Skin of body (tissue), 2 donors: ENCODE data around the gene PGBD2. TPM values are rescaled to one million over a fixed set of nuclear protein-coding genes. Genes with fewer than 3 reads are reported as not detected.
"Not testable (repeated sequence)": the region's sequence is repeated elsewhere in the genome, so short reads cannot be mapped to it uniquely, and the experiment has no call there.

ENCODE experiments used
- DNase-seq: peaks from one replicate; lab custom pipeline; 2025; lab: John Stamatoyannopoulos, UW
- total RNA-seq: library from RNA; depleted of rRNA; stranded (reverse); fragments of >200 nt; gene quantifications from one replicate; pipeline ENCODE4 v1.2.3, GENCODE V29; 2014

The PGBD2 gene
- total RNA-seq, 1 donor from 2014 or later = 5.3 TPM

DNA sequence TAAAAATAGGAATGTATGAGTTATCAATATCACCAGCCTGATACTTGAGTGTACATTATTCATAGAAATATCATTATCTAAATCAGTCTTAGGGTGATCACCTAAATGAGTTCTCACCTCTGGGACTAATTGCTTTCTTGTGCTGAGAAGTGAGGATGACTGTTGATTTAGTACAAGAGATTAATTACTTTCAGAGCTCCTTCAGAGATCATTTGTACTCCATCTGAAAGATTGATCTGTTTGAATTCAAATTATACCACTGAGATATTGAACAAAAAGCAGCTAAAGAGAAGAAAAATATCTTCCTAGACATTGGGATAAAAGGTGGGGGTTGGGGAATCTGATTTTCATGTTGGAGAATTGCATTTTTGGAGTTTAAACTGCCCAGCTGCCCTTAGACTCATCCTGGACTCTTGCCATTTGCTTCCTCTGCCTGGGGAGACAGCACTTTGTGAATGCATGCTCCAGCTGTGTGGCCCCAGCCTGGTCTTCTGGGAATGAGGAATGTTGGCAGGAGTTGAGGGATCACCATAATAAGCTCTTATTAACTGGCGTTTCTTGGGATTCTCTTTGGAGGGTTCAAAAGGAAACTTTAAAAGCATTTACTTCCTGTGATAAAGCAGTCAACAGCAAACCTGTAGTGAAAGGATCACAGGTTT is 19.7 kb upstream of the PGBD2 start:
- peak; percentile 31 for DNase-seq

DNA sequence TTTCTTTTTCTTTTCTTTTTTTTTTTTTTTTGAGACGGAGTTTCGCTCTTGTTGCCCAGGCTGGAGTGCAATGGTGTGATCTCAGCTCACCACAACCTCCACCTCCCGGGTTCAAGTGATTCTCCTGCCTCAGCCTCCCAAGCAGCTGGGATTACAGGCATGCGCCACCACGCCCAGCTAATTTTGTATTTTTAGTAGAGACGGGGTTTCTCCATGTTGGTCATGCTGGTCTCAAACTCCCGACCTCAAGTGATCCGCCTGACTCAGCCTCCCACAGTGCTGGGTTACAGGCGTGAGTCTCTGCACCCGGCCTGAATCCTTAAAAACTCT is 16.2 kb upstream of the PGBD2 start:
- not testable (repeated sequence) for DNase-seq

DNA sequence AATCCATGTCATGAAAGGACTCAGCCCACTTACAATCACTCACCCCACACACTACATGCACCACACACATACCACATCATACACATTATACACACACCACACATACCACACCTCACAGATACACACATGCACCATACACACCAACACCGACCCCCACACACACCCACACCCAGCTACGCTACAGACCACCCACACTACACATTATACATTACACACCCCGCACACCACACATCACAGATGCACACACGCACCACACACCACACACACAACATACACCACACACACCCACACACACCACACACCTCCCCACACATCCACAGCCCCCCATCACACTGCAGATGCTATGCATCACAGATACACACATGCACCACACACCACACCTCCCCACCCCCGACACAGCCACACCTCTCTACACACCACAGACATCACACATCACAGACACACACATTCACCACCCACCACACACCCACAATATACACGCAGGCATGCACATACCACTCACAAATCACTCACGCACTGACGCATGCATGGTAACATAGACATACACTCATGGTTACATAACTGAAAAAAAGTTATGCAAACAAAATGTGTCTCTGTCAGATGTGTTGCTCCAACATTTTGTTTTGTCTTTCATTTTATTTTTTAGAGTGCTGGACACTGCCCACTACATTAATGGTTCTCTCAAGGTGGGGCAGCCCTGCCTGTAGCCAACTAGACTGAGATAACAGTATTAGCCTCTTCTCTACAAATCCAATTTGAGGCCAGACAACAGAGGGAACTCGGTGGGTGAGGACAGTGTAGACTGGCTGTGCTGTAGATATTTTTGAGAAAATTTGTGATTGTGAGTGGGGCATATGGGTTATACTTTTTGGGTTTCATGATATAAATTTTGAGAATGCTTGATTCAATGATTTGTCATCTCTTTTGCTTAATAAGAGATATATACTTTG is 15.2 kb upstream of the PGBD2 start:
- DNase-seq = no peak

DNA sequence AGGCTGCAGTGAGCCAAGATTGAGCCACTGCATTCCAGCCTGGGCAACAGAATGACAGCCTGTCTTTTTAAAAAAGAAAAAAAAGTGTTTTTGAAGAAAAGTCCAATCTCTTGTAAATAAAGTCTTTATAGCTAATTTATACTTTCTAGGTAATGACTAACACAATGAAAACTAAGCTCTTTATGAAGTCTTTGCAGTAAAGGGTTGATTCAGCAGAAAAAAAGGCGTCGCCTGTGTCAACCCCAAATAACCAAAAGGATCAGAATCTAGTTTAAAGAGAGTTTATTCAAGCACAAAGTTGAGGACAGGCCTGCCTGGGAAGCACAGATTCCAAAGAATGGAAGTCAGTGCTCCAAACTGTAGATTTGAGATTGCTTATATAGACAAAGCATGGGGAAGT is 14.3 kb upstream of the PGBD2 start:
- DNase-seq = no peak

DNA sequence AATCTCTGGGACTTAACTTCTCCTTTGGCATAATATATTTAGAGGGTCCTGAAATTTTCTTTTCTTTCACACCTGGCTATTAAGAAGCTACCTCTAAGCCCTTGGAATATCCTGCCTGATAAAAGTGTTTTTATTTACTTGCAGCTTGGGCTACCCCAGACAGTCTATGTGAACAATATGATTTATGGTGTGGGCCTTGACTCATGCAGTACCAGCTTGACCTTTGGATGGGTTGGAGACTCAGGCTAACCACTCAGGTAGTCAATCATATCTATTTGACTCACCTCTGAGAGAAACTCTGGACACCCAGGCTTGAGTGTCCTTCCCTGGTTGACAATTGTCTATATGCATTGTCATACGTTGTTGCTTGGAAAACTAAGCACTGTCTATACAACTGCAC is 13.4 kb upstream of the PGBD2 start:
- DNase-seq = no peak

DNA sequence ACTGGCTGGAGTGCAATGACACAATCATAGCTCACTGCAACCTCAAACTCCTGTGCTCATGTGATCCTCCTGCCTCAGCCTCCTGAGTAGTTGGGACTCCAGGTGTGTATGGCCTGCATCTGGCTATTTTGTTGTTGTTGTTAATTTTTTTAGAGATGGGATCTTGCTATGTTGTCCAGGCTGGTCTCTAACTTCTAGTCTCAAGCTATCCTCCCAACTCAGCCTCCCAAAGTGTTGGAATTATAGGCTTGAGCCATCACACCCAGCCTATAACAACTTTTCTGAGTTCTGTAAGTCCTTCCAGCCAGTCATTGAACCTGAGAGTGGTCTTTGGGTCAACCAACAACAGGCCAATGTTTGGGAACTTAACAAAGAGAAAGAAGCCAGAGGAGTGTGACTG is 11.2 kb upstream of the PGBD2 start:
- no peak for DNase-seq

DNA sequence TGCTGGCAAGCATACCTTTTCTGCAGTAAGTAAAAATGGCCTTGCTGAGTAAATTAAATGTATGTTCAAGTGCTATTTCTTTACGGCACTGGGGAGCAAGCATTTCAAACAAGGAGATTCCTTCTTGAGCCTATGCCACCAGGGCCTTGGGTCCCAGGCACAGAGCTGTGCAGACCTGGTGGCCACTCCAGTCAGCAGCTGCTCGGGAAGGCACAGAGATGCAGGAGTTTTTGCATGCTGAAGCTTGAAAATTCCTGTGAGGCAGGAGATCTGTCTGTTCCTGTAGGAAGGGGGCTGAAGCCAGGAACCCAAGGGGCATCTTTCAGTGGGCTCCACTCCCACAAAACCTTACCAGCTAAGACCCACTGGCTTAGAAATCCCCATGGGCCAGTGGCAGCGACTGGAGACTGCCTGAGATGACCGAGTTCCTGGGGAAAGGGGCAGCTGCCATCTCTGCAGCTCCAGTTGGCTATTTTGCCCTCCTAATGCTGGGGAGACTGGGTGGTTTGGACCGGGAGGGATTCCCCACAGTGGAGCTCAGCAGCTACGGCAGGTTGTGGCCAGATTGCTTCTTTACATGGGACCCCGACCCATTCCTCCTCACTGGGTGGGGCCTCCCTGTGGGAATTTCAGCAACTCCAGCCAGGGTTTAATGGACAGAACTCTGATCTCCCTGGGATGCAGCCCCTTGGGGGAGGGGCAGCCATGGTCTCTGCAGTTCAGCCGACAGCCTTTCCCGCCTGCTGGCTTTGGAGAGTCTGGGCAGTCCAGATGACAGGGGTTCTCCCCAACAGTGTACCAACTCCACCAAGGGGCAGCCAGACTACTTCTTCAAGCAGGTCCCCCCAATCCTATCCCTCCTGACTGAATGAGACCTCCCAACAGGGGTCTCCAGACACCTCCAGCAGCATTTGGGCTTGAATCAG is 8.4 kb upstream of the PGBD2 start:
- no peak for DNase-seq

DNA sequence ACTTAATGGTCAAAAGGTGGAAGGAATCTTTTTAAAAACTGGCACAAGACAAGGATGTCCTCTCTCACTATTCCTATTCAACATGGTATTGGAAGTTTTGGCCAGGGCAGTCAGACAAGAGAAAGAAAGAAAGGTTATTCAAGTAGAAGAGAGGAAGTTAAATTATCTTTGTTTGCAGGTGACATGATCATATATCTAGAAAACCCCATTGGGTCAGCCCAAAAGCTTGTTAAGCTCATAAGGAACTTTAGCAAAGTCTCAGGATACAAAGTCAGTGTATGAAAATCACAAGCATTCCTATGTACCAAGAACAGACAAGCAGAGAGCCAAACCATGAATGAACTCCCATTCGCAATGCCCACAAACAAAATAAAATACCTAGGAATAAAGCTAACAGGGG is 5.4 kb upstream of the PGBD2 start:
- no peak for DNase-seq

DNA sequence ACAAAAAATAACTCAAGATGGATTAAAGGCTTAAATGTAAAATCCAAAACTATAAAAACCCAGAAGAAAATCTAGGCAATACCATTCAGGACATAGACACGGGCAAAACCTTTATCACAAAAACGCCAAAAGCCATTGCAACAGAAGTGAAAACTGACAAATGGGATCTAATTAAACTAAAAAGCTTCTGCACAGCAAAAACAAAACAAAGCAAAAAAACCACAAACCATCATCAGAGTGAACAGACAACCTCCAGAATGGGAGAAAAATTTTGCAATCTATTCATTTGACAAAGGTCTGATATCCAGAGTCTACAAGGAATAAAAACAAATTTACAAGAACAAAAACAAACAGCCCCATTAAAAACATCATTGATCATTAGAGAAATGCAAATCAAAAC is 4.5 kb upstream of the PGBD2 start:
- DNase-seq = no peak

DNA sequence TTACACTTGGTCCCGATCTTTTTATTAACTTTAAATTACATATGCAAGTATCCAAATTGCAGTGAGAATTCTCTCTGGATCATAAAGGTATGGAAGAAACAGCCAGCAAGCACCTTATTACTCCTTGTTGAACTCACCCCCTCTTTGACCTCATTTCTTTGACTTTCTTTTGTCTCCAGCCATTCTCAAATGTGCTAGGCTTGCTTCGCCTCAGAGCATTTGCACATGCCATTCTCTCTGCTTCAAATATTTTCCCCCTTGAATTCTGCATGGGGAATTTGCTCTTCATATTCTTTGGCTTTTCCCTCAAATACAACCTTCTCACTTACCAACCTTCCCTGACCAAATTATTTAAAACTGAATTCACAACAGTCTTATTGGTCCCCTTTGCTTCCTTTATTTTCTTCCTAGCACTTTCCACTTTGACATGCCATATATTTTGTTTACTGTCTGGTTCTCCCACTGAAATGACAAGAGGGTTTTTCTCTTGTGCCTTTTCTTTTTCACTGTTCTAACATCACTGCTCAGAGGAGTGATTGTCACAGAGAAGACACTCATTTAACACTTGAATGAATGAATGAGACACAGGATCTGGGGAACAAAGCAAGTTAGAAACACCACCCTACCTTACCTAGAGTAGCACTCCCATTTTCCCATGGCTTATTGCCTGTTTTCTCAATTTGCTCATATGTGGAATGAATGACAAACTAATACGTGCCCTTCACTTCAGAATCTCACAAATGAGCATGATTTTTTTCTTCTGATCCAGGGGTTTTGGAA is 1.4 kb upstream of the PGBD2 start:
- no peak for DNase-seq

DNA sequence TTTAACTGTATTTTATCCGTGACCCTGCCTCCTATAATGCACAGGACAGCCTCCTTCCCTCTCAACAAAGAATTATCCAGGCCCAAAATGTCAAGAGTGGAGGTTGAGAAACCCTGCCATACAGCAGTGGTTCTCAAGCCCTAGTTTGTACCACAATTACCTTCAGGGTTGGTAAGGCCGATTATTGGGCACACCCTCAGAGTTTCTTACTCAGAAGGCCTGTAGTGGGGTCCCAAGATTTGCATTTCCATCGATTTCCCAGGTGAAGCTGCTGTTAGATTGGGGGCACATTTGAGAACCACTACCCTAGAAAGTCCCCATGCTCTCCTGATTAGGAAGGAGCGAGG is 400 bp upstream of the PGBD2 start:
- DNase-seq = peak; percentile 76

DNA sequence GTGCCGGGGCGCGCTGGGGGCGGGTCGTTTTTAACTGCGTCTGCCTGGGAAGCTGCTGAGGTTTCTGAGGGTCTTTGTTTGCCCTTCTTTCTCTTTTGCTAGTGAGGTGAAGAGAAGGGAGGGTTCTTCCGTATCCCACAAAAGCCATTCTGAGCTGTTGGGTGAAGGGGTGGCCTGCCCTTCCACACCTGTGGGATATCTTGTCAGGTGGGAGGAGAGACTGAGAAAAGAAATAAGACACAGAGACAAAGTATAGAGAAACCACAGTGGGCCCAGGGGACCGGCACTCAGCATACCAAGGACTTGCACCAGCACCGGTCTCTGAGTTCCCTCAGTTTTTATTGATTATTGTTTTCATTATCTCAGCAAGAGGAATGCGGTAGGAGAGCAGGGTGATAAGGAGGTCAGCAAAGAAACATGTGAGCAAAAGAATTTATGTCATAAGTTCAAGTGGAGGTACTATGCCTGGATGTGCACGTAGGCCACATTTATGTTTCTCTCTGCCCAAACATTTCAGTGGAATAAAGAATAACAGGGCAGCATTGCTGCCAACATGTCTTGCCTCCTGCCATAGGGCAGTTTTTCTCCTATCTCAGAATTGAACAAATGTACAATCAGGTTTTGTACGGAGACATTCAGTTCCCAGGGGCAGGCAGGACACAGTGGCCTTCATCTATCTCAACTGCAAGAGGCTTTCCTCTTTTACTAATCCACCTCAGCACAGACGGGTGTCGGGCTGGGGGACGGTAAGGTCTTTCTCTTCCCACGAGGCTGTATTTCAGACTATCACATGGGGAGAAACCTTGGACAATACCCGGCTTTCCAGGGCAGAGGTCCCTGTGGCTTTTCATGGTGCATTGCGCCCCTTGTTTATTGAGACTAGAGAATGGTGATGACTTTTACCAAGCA is 972 bp downstream of the PGBD2 start:
- DNase-seq = peak; percentile 23

DNA sequence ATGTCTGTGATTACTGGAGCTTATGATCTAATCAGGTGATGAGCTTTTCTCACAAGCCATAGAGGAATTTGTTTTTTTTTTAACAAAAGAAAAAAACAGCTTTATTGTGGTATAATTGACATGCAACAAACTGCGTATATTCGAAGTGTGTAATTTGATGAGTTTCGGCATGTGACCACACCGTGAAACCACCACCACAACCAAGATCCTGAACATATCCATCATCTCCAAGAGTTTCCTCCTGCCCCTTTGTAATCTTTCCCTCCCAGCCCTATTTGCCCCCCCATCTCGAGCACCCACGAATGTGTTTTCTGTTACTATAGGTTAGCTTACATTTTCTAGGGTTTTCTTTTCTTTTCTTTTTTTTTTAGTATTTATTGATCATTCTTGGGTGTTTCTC is 4.7 kb downstream of the PGBD2 start:
- no peak for DNase-seq

DNA sequence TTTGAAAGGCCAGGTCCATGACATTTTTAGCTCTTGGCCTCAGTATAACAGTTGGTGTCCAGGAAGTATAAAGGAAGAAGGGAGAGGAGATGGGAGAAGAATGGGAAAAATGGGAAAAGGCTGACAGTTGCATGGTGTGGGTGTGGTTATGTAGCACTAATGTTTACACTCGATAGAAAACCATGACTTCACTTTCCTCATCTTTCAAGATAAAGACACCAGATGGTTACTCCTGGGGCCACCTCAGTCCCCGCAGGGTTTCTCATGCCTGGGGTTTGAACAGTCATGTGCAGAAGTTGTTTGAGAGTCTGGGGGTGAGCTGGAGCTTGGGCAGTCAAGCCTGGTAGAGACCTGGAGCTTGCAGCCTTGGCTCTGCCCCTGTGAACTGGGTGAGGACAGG is 7.9 kb downstream of the PGBD2 start:
- no peak for DNase-seq

DNA sequence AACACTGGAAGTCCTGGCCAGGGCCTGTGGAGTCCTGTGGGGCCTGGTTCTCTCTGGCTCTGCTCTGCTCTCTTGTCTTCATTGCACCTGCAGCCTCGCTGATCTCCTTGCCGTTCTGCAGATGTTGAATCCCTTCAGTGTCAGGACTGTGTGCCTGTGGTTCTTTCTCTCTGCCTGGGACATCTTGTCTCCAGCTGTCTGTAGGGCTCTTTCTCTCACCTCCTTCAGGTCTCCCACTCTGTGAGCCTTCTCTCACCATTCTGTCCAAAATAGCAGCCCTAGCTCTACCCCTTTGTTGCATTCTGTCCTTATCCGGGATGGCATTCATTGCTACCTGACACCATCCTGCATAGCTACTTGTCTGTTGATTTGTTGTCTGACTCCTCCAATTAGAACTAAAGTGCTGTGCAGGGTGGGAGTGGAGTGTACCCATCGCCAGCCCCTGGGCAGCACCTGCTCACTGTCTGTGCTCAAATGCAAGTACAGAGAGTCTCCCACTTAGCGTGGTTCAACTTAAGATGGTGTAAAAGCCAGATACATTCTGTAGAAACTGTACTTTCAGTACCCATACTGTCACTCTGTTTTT is 8.9 kb downstream of the PGBD2 start:
- DNase-seq = no peak

DNA sequence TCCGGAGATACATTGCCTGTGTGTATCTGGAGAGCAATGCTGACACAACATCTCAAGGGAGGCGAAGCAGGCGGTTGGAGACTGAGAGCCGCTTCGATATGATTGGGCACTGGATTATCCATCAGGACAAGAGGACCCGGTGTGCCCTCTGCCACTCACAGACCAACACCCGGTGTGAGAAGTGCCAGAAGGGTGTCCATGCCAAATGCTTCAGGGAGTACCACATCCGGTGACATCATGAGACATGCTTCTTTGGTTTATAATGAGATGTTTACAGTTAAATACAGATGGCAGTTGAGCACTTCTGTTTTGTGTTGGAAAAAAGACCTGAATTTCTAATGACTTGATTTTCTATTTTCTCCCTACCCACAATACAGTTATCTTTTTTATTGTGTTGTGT is 12.1 kb downstream of the PGBD2 start:
- no peak for DNase-seq

DNA sequence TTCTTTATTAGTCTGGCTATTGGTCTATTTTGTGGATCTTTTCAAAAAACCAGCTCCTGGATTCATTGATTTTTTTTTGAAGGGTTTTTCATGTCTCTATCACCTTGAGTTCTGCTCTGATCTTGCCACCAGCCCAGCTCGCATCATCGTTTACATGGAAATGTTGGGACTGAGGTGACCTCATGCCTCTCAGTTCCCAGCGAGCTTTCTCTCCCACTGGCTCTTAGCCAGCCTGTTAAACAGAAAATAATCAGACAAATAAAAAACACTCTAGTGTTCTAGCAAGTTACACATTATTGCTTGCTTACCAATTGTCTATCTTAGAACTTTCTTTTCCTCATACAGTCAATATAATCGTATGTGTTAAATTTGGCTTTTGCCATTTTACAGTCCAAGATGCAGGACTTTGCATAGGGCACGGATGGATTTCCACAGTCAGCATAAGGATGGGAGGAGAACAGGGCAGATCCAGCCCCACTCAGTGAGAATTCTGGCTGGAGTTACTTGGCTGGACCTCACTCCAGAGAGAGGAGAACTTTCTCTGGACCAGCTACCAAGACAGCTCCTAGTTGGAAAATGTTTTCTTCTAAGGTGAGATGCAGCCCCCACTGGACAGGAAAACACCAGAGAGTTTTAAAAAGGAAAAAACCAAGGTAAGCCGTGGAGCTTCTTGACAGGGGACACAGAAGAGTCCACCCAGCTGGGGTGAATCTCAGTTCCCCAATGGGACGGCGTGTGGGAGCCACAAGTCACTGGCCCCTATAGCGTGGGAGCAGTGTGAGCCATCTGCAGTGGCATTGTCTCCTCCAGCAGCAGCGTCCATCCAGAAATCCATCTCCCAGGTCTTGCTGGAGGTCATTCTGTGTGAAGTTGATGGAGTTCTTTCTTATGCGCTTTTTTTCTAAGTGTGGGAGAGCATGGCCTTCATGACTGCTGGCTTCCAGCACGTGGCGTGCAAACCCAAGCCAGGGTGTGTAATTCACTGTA is 17.6 kb downstream of the PGBD2 start:
- no peak for DNase-seq

DNA sequence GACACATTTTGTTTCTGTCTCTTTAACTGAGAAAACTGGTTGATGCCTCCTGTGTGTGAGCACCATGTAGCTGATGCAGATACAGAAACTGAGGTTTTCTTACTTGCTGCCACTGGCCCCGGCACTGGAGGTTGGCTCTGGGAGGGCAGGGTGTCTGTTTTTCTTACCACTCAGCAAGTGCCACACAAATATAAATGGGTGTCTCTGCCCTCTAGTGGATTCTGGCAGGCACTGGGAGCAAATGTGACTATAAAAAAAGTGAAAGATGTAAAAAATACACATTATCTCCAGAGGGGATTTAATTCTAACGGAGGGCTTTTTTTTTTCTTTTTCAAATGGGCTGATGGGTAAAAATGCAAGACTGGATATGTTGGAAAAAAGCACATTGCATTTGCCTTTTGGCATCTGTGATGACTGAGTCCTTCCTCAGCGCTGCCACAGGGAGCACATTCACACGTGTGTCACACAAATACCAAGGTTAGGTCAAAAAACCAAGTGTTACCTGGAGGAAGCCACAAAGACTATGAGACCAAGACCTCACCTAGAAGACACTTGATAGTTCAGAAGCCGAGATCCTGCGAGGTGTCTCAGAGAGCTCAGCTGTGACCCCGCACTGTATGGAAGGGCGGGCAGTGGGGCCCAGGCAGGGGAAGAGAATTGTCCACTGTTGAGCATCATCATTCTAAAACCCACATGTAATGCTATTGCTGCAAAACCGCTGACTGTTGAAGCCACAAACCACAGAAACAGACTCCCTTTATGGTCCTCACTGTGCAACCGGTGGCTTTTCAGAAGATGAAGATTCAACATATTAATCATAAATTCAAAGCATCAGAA is 18.9 kb downstream of the PGBD2 start:
- DNase-seq = peak; percentile 9
